Thoracic aorta (tissue), 2 donors: ENCODE data around the gene STK32A. TPM values are rescaled to one million over a fixed set of nuclear protein-coding genes. Genes with fewer than 3 reads are reported as not detected.
A peak's percentile ranks its signal among the peaks of the same experiment; 100 is the strongest.

Source experiments
- ATAC-seq: fragments of 150-250 bp; one replicate; pipeline ENCODE4 v1.8.0; 2017; ENCODE audit warnings: low read depth; ENCODE audit not compliant: insufficient number of reproducible peaks, low FRiP score
- DNase-seq: peaks from one replicate; pipeline ENCODE4 v3.0.0-alpha.2; 2020; ENCODE audit warnings: low spot score
- H3K27ac ChIP-seq, 2 donors: fragments of 200-600 bp; sonication (generic); 1 replicate in 1 of 2; 2 replicates in 1 of 2; pipeline ENCODE4 v1.5.1; 2016; ENCODE audit warnings: mild to moderate bottlenecking in 2 of 2, moderate library complexity in 2 of 2
- H3K27me3 ChIP-seq: fragments of 200-600 bp; sonication (generic); replicated peaks from 2 replicates; pipeline ENCODE4 v1.6.0; 2016; ENCODE audit warnings: mild to moderate bottlenecking; ENCODE audit not compliant: insufficient read depth
- H3K36me3 ChIP-seq: fragments of 200-600 bp; sonication (generic); one replicate; pipeline ENCODE4 v1.5.1; 2016
- H3K4me1 ChIP-seq, 2 donors: fragments of 200-600 bp; sonication (generic); 1 replicate in 1 of 2; 2 replicates in 1 of 2; pipeline versions ENCODE4 v1.5.1 to v1.6.0; 2016; ENCODE audit warnings: low read depth in 2 of 2, mild to moderate bottlenecking in 1 of 2; ENCODE audit not compliant: control insufficient read depth in 1 of 2
- H3K4me3 ChIP-seq: fragments of 200-600 bp; sonication (generic); 2 replicates; pipeline ENCODE4 v1.5.1; 2016; ENCODE audit warnings: mild to moderate bottlenecking
- H3K9me3 ChIP-seq: fragments of 200-600 bp; sonication (generic); 2 replicates; pipeline ENCODE4 v1.5.1; 2016
- CTCF ChIP-seq: fragments of 200-600 bp; sonication (generic); IDR thresholded peaks from one replicate; pipeline ENCODE4 v1.5.1; 2019; ENCODE audit warnings: antibody characterized with exemption
- total RNA-seq, 2 donors: library from RNA; depleted of rRNA; stranded (reverse); fragments of >200 nt; gene quantifications; one replicate each; pipeline versions ENCODE4 v1.1.0 to v1.2.3, GENCODE V29; 2016

Gene STK32A
- total RNA-seq, 2 donors from 2014 or later: 8.0 to 9.5 TPM

DNA sequence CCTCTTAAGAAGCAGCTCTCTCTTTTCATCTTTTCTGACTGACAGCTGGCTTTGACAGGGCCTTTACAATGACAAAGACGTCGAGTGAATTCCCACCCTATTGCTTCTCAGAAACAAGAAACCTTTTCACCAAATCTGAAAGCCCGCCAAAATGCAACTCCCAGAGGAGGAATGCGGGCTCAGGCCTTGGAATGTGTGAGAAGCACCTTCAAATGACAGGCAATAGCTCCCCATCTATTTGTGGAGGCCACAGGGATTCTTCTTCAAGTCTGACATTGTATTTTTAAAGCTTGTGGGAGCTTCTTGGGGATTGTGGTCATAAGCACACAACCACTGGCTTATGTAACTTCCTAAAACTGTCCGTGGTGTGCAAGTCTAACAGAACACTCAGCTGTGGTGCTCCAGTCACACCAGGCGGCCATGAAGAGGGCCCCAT is 202.4 kb downstream of the STK32A start:
- Histone ChIP-seq H3K27ac (peak overlapping the region; percentile 1 to 17), H3K36me3 (no peaks in the 10 kb centered on the region), H3K9me3 (no peaks in the 10 kb centered on the region), H3K27me3 (no peaks in the 10 kb centered on the region), H3K4me3 (no peak overlapping the region), H3K4me1 (peaks cover 35 to 80% of the 10 kb centered on the region in 2 donors)
- DNase-seq (no peak), ATAC-seq (no peak)
- no peak for TF ChIP-seq CTCF
